SK-N-MC (cell line): Measurements from ENCODE around the gene NDUFS6.

Source experiments
- EZH2 ChIP-seq: fragments of 200-600 bp; sonication (generic); IDR thresholded peaks from one replicate; pipeline ENCODE4 v1.6.1; 2017; ENCODE audit warnings: antibody characterized with exemption
- FOXP2 ChIP-seq: optimal IDR thresholded peaks from 2 replicates; pipeline ENCODE3; 2011; ENCODE audit warnings: mild to moderate bottlenecking, moderate library complexity; ENCODE audit not compliant: insufficient read depth; ENCODE audit errors: extremely low read length, control extremely low read depth
- POLR2AphosphoS5 ChIP-seq: IDR thresholded peaks from 2 replicates; pipeline ENCODE4 v1.6.1; 2012; ENCODE audit warnings: mild to moderate bottlenecking, low read depth, low read length, borderline replicate concordance

- TF ChIP-seq EZH2: no peak
- no peak for TF ChIP-seq POLR2AphosphoS5
- no peak for TF ChIP-seq FOXP2
Observed at GRCh38 chr5:1820926-1821325, 19.7 kb downstream of the NDUFS6 start.
